ENCODE results near the gene H3-3A.

DNA sequence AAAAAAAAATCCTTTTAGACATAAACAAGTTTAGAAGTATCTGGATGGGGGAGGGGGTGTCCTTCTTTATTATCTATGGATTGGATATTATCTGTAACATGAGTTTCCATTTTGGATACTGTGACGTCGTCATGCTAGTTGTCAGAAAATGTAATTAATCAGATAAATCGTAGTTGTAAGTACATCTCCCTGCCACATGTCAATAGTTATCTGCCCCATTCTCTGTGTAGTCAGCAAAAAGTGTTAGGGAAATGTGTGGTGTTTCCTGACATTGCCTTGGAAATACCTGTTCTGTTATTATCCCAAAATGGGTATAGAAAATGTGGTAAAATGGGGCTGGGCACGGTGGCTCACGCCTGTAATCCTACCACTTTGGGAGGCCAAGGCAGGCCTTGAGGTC is 38.8 kb upstream of the H3-3A start:
- TF ChIP-seq, protein P1, sequence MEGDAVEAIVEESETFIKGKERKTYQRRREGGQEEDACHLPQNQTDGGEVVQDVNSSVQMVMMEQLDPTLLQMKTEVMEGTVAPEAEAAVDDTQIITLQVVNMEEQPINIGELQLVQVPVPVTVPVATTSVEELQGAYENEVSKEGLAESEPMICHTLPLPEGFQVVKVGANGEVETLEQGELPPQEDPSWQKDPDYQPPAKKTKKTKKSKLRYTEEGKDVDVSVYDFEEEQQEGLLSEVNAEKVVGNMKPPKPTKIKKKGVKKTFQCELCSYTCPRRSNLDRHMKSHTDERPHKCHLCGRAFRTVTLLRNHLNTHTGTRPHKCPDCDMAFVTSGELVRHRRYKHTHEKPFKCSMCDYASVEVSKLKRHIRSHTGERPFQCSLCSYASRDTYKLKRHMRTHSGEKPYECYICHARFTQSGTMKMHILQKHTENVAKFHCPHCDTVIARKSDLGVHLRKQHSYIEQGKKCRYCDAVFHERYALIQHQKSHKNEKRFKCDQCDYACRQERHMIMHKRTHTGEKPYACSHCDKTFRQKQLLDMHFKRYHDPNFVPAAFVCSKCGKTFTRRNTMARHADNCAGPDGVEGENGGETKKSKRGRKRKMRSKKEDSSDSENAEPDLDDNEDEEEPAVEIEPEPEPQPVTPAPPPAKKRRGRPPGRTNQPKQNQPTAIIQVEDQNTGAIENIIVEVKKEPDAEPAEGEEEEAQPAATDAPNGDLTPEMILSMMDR (IDR thresholded peaks at IDR 0.05): no peak
- no peak for TF ChIP-seq POLR2A (IDR thresholded peaks at IDR 0.05)
